WTC11 (cell line): ENCODE results near the gene HOXD8. TPM values are rescaled to one million over a fixed set of nuclear protein-coding genes. Genes with fewer than 3 reads are reported as not detected.

Source experiments
- ATAC-seq: fragments of 200-7000 bp; cut with Tn5 transposase; 2 replicates; pipeline ENCODE4 v1.10.0; 2021; ENCODE audit warnings: mild to moderate bottlenecking, moderate library complexity
- CTCF ChIA-PET: fragments of 300-600 bp; sonication (Branson Sonifier 250); formaldehyde crosslinking; loops from one replicate; lab custom pipeline; 2021; ENCODE audit warnings: antibody characterized with exemption; lab: Charles Lee
- POLR2A ChIA-PET: fragments of 350-600 bp; sonication (Branson Sonifier 250); formaldehyde crosslinking; loops from one replicate; lab custom pipeline; 2021; ENCODE audit warnings: antibody characterized with exemption; lab: Charles Lee
- DNase-seq: peaks from one replicate; pipeline ENCODE4 v3.0.0; 2021; ENCODE audit warnings: low spot score
- H3K27ac Mint-ChIP-seq: 2 replicates; pipeline ENCODE4 v1.8.0; 2021; ENCODE audit warnings: mixed read lengths
- H3K27me3 Mint-ChIP-seq: 2 replicates; pipeline ENCODE4 v1.8.0; 2021; ENCODE audit warnings: low read depth, mild to moderate bottlenecking, moderate library complexity, mixed read lengths
- H3K36me3 Mint-ChIP-seq: 2 replicates; pipeline ENCODE4 v1.8.0; 2021; ENCODE audit warnings: mixed read lengths
- H3K4me1 Mint-ChIP-seq: 2 replicates; pipeline ENCODE4 v1.8.0; 2022; ENCODE audit warnings: mixed read lengths
- H3K4me3 Mint-ChIP-seq: 2 replicates; pipeline ENCODE4 v1.8.0; 2021; ENCODE audit warnings: mild to moderate bottlenecking, moderate library complexity, mixed read lengths
- H3K9me3 Mint-ChIP-seq: 2 replicates; pipeline ENCODE4 v1.8.0; 2021; ENCODE audit warnings: mixed read lengths
- E2F4 ChIP-seq: sonication (generic); formaldehyde crosslinking; IDR thresholded peaks from 2 replicates; pipeline ENCODE4 v1.8.1; 2022; ENCODE audit warnings: low read depth, mild to moderate bottlenecking, moderate library complexity, missing genetic modification reagents, borderline replicate concordance
- FOXK1 ChIP-seq: sonication (generic); formaldehyde crosslinking; IDR thresholded peaks from 2 replicates; pipeline ENCODE4 v1.8.0; 2022; ENCODE audit warnings: mild to moderate bottlenecking, moderate library complexity, missing genetic modification reagents
- GRHL2 ChIP-seq: fragments of 250-450 bp; sonication (Bioruptor Pico); IDR thresholded peaks from 2 replicates; pipeline ENCODE4 v1.8.0; 2022; ENCODE audit warnings: mild to moderate bottlenecking, moderate library complexity; ENCODE audit not compliant: insufficient replicate concordance, severe bottlenecking
- MXD4 ChIP-seq: fragments of 250-450 bp; sonication (Bioruptor Pico); IDR thresholded peaks from 2 replicates; pipeline ENCODE4 v1.8.0; 2021; ENCODE audit warnings: mild to moderate bottlenecking, moderate library complexity, borderline replicate concordance
- MYBL2 ChIP-seq: sonication (generic); formaldehyde crosslinking; IDR thresholded peaks from 2 replicates; pipeline ENCODE4 v1.8.1; 2023; ENCODE audit warnings: mild to moderate bottlenecking, moderate library complexity, missing genetic modification reagents
- NR1H2 ChIP-seq: sonication (generic); formaldehyde crosslinking; IDR thresholded peaks from 2 replicates; pipeline ENCODE4 v1.9.0; 2021; ENCODE audit warnings: mild to moderate bottlenecking, moderate library complexity, missing genetic modification reagents
- OVOL2 ChIP-seq: fragments of 250-450 bp; sonication (Bioruptor Pico); IDR thresholded peaks from 2 replicates; pipeline ENCODE4 v1.9.0; 2021; ENCODE audit warnings: mild to moderate bottlenecking, borderline replicate concordance
- PRDM15 ChIP-seq: sonication (generic); formaldehyde crosslinking; IDR thresholded peaks from 2 replicates; pipeline ENCODE4 v1.8.0; 2022; ENCODE audit warnings: missing genetic modification reagents
- SP1 ChIP-seq: sonication (generic); formaldehyde crosslinking; conservative IDR thresholded peaks from 2 replicates; pipeline ENCODE4 v1.8.1; 2022; ENCODE audit warnings: missing genetic modification reagents
- TCF7 ChIP-seq: sonication (generic); formaldehyde crosslinking; IDR thresholded peaks from 2 replicates; pipeline ENCODE4 v1.8.0; 2022; ENCODE audit warnings: mild to moderate bottlenecking, low read depth, missing genetic modification reagents, moderate library complexity
- ZNF138 ChIP-seq: sonication (generic); formaldehyde crosslinking; conservative IDR thresholded peaks from 2 replicates; pipeline ENCODE4 v1.8.1; 2022; ENCODE audit warnings: mild to moderate bottlenecking, moderate library complexity, missing genetic modification reagents
- ZNF396 ChIP-seq: fragments of 250-450 bp; sonication (Bioruptor Pico); IDR thresholded peaks from 2 replicates; pipeline ENCODE4 v1.8.0; 2021; ENCODE audit warnings: mild to moderate bottlenecking, moderate library complexity, borderline replicate concordance
- ZNF671 ChIP-seq: fragments of 250-450 bp; sonication (Bioruptor Pico); IDR thresholded peaks from 2 replicates; pipeline ENCODE4 v1.8.0; 2021; ENCODE audit warnings: mild to moderate bottlenecking
- total RNA-seq: library from RNA; stranded (reverse); gene quantifications from 3 replicates; pipeline ENCODE4 v1.2.3, GENCODE V29; 2021
- TF ChIP-seq, protein P1 (sequence below): fragments of 250-450 bp; sonication (Bioruptor Pico); conservative IDR thresholded peaks from 2 replicates; pipeline ENCODE4 v1.9.0; 2021; ENCODE audit warnings: mild to moderate bottlenecking
- TF ChIP-seq, protein P2 (sequence below): sonication (generic); formaldehyde crosslinking; conservative IDR thresholded peaks from 2 replicates; pipeline ENCODE4 v1.8.1; 2023; ENCODE audit warnings: mild to moderate bottlenecking, low read depth, missing genetic modification reagents, moderate library complexity
- TF ChIP-seq, protein P3 (sequence below): sonication (generic); formaldehyde crosslinking; IDR thresholded peaks from 2 replicates; pipeline ENCODE4 v1.8.1; 2022; ENCODE audit warnings: low read depth, missing genetic modification reagents, borderline replicate concordance
- TF ChIP-seq, protein P4 (sequence below): fragments of 200-600 bp; IDR thresholded peaks from 2 replicates; pipeline ENCODE4 v1.8.0; 2022; ENCODE audit warnings: antibody characterized with exemption
- TF ChIP-seq, protein P5 (sequence below): sonication (generic); formaldehyde crosslinking; conservative IDR thresholded peaks from 2 replicates; pipeline ENCODE4 v1.8.1; 2022; ENCODE audit warnings: mild to moderate bottlenecking, missing genetic modification reagents
- TF ChIP-seq, protein P6 (sequence below): sonication (generic); formaldehyde crosslinking; IDR thresholded peaks from 2 replicates; pipeline ENCODE4 v1.8.1; 2023; ENCODE audit warnings: mild to moderate bottlenecking, missing genetic modification reagents, borderline replicate concordance
- TF ChIP-seq, protein P7 (sequence below): fragments of 250-450 bp; sonication (Bioruptor Pico); IDR thresholded peaks from 2 replicates; pipeline ENCODE4 v1.9.0; 2021; ENCODE audit warnings: mild to moderate bottlenecking

The HOXD8 gene
- total RNA-seq, 1 experiment from 2014 or later, result not detected

- POLR2A ChIA-PET, result no interaction called here
- Mint-ChIP-seq H3K27ac (no peak overlapping the region), H3K4me3 (peak overlapping the region; percentile 59), H3K27me3 (peaks cover 96% of the 10 kb centered on the region), H3K9me3 (no peaks in the 10 kb centered on the region), H3K4me1 (peaks cover 56% of the 10 kb centered on the region), H3K36me3 (peaks cover 9% of the 10 kb centered on the region)
- CTCF ChIA-PET, result interaction anchor here (1.3 kb wide), 1 partner anchor 8 kb away, joined by 6 read pairs; no protein-coding TSS in a partner anchor
- TF ChIP-seq MXD4 (CRISPR knock-in tag) (no peak), MYBL2 (CRISPR knock-in tag) (no peak), TCF7 (CRISPR knock-in tag) (no peak), GRHL2 (no peak), E2F4 (CRISPR knock-in tag) (no peak), OVOL2 (CRISPR knock-in tag) (no peak), ZNF396 (CRISPR knock-in tag) (no peak), SP1 (CRISPR knock-in tag) (no peak), ZNF671 (no peak), PRDM15 (CRISPR knock-in tag) (no peak), FOXK1 (CRISPR knock-in tag) (no peak), ZNF138 (CRISPR knock-in tag) (no peak), NR1H2 (CRISPR knock-in tag) (no peak)
- TF ChIP-seq, protein P1, sequence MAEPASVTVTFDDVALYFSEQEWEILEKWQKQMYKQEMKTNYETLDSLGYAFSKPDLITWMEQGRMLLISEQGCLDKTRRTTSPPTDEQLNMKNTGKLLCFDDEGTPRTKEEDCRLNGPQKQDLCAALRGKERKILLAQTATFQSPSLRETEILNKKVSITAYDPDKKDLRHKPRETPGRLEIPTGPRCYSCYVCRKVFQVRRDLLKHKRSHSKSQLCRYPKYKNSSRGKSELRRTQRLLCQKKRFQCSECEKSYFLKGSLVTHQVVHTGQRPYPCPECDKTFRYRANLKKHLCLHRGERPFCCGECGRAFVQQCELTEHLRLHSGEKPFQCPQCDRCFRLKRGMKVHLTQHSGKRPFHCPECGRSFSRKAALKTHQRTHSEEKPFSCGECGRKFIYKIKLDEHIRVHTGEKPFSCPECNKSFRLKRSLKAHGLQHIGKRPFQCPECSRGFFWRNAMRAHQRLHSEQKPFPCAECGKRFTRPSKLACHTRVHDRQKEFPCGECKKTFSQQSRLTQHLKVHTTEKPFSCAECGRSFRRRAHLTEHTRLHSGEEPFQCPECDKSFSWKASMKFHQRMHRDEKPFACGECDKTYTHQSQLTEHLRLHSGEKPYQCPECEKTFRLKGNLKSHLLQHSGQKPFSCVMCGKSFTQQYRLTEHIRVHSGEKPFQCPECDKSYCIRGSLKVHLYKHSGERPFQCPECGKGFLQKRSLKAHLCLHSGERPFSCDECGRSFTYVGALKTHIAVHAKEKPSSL, result no peak
- TF ChIP-seq, protein P2, sequence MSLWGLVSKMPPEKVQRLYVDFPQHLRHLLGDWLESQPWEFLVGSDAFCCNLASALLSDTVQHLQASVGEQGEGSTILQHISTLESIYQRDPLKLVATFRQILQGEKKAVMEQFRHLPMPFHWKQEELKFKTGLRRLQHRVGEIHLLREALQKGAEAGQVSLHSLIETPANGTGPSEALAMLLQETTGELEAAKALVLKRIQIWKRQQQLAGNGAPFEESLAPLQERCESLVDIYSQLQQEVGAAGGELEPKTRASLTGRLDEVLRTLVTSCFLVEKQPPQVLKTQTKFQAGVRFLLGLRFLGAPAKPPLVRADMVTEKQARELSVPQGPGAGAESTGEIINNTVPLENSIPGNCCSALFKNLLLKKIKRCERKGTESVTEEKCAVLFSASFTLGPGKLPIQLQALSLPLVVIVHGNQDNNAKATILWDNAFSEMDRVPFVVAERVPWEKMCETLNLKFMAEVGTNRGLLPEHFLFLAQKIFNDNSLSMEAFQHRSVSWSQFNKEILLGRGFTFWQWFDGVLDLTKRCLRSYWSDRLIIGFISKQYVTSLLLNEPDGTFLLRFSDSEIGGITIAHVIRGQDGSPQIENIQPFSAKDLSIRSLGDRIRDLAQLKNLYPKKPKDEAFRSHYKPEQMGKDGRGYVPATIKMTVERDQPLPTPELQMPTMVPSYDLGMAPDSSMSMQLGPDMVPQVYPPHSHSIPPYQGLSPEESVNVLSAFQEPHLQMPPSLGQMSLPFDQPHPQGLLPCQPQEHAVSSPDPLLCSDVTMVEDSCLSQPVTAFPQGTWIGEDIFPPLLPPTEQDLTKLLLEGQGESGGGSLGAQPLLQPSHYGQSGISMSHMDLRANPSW (CRISPR knock-in tag), result no peak
- TF ChIP-seq, protein P3, sequence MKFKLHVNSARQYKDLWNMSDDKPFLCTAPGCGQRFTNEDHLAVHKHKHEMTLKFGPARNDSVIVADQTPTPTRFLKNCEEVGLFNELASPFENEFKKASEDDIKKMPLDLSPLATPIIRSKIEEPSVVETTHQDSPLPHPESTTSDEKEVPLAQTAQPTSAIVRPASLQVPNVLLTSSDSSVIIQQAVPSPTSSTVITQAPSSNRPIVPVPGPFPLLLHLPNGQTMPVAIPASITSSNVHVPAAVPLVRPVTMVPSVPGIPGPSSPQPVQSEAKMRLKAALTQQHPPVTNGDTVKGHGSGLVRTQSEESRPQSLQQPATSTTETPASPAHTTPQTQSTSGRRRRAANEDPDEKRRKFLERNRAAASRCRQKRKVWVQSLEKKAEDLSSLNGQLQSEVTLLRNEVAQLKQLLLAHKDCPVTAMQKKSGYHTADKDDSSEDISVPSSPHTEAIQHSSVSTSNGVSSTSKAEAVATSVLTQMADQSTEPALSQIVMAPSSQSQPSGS (CRISPR knock-in tag), result no peak
- TF ChIP-seq, protein P4, sequence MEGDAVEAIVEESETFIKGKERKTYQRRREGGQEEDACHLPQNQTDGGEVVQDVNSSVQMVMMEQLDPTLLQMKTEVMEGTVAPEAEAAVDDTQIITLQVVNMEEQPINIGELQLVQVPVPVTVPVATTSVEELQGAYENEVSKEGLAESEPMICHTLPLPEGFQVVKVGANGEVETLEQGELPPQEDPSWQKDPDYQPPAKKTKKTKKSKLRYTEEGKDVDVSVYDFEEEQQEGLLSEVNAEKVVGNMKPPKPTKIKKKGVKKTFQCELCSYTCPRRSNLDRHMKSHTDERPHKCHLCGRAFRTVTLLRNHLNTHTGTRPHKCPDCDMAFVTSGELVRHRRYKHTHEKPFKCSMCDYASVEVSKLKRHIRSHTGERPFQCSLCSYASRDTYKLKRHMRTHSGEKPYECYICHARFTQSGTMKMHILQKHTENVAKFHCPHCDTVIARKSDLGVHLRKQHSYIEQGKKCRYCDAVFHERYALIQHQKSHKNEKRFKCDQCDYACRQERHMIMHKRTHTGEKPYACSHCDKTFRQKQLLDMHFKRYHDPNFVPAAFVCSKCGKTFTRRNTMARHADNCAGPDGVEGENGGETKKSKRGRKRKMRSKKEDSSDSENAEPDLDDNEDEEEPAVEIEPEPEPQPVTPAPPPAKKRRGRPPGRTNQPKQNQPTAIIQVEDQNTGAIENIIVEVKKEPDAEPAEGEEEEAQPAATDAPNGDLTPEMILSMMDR, result no peak
- TF ChIP-seq, protein P5, sequence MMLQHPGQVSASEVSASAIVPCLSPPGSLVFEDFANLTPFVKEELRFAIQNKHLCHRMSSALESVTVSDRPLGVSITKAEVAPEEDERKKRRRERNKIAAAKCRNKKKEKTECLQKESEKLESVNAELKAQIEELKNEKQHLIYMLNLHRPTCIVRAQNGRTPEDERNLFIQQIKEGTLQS (CRISPR knock-in tag), result no peak
- TF ChIP-seq, protein P6, sequence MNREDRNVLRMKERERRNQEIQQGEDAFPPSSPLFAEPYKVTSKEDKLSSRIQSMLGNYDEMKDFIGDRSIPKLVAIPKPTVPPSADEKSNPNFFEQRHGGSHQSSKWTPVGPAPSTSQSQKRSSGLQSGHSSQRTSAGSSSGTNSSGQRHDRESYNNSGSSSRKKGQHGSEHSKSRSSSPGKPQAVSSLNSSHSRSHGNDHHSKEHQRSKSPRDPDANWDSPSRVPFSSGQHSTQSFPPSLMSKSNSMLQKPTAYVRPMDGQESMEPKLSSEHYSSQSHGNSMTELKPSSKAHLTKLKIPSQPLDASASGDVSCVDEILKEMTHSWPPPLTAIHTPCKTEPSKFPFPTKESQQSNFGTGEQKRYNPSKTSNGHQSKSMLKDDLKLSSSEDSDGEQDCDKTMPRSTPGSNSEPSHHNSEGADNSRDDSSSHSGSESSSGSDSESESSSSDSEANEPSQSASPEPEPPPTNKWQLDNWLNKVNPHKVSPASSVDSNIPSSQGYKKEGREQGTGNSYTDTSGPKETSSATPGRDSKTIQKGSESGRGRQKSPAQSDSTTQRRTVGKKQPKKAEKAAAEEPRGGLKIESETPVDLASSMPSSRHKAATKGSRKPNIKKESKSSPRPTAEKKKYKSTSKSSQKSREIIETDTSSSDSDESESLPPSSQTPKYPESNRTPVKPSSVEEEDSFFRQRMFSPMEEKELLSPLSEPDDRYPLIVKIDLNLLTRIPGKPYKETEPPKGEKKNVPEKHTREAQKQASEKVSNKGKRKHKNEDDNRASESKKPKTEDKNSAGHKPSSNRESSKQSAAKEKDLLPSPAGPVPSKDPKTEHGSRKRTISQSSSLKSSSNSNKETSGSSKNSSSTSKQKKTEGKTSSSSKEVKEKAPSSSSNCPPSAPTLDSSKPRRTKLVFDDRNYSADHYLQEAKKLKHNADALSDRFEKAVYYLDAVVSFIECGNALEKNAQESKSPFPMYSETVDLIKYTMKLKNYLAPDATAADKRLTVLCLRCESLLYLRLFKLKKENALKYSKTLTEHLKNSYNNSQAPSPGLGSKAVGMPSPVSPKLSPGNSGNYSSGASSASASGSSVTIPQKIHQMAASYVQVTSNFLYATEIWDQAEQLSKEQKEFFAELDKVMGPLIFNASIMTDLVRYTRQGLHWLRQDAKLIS, result no peak
- TF ChIP-seq, protein P7, sequence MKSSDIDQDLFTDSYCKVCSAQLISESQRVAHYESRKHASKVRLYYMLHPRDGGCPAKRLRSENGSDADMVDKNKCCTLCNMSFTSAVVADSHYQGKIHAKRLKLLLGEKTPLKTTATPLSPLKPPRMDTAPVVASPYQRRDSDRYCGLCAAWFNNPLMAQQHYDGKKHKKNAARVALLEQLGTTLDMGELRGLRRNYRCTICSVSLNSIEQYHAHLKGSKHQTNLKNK (CRISPR knock-in tag), result no peak
- no peak for DNase-seq
- no peak for ATAC-seq
Measured at GRCh38 chr2:176093898-176094249, 35.6 kb upstream of the HOXD8 start.
